Coronary artery (tissue), 2 donors: ENCODE data around the gene SPAG16.
"Not testable (repeated sequence)": the region's sequence is repeated elsewhere in the genome, so short reads cannot be mapped to it uniquely, and the experiment has no call there.

Experiments
- DNase-seq: peaks from one replicate; pipeline ENCODE4 v3.0.0-alpha.2; 2017; ENCODE audit warnings: low spot score
- H3K27ac ChIP-seq, 2 donors: fragments of 200-600 bp; sonication (generic); one replicate each; pipeline ENCODE4 v1.5.1; 2016 to 2019
- H3K4me3 ChIP-seq: fragments of 200-600 bp; sonication (generic); 2 replicates; pipeline ENCODE4 v1.5.1; 2016; ENCODE audit warnings: mild to moderate bottlenecking, moderate library complexity
- TF ChIP-seq, protein P1 (sequence below): fragments of 200-600 bp; sonication (generic); IDR thresholded peaks from one replicate; pipeline ENCODE4 v1.5.1; 2019; ENCODE audit warnings: antibody characterized with exemption

Gene SPAG16

DNA sequence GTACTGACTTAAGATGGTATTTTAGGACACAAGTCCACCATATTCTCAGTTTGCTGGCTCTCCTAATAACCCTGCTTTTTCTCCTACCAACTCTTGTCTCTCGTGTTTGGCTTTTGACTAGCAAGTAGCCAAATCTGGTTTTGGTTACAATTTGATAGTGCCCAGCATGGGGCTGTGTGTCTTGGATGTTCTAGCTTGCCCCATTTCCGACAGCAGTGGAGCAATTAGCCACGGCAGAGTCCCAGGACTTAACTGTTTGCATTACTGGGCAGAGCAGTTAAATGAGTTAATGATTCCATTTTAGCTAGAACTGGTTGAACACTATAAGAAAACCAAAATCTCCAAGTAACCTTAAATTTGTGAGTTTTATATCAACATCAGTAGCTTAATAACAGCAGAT lies 18.6 kb upstream of the SPAG16 start:
- no peak overlapping the region for H3K27ac ChIP-seq
- TF ChIP-seq, protein P1, sequence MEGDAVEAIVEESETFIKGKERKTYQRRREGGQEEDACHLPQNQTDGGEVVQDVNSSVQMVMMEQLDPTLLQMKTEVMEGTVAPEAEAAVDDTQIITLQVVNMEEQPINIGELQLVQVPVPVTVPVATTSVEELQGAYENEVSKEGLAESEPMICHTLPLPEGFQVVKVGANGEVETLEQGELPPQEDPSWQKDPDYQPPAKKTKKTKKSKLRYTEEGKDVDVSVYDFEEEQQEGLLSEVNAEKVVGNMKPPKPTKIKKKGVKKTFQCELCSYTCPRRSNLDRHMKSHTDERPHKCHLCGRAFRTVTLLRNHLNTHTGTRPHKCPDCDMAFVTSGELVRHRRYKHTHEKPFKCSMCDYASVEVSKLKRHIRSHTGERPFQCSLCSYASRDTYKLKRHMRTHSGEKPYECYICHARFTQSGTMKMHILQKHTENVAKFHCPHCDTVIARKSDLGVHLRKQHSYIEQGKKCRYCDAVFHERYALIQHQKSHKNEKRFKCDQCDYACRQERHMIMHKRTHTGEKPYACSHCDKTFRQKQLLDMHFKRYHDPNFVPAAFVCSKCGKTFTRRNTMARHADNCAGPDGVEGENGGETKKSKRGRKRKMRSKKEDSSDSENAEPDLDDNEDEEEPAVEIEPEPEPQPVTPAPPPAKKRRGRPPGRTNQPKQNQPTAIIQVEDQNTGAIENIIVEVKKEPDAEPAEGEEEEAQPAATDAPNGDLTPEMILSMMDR, result no peak
- no peak overlapping the region for H3K4me3 ChIP-seq
- no peak for DNase-seq

DNA sequence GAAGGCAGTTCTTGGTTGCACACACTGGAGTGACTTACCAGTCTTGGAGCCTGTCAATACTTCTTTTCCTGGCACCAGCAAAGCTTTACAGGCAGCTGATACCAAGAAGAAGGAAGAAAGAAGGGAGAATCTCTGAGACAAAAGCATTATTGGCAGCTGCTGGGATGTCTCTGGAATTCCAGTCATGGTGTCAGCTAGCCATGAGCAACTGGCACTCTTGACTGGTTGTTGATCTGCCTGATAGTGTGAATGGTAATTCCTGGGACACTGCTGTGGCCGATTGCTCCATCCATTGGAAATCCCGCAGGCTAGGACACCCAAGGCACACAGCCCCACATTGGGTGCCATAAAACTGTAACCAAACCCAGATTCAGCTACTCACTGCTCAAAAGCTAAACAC lies 17.8 kb upstream of the SPAG16 start:
- no peak for DNase-seq
- H3K27ac ChIP-seq, result no peak overlapping the region
- TF ChIP-seq, protein P1, result no peak
- no peak overlapping the region for H3K4me3 ChIP-seq

DNA sequence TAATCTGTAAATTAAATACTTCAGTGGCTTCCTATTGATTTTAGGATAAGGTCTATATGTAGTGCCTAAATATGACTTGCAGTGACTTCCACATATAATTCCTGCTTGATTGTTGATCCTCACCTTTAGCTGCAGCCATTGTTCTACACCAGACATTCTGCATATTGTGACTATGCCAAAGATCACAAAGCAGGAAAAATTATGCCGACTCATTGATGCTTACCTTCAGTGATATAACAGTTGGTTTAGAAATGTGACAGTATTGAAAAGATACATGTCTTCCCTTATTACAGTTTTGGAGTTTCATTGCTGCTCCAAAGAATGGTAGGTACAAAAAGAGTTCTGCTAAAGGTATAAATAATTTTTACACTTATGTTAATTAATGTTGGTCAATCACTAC lies 12.3 kb upstream of the SPAG16 start:
- TF ChIP-seq, protein P1, result no peak
- Histone ChIP-seq H3K4me3 (no peak overlapping the region), H3K27ac (no peak overlapping the region)
- no peak for DNase-seq

DNA sequence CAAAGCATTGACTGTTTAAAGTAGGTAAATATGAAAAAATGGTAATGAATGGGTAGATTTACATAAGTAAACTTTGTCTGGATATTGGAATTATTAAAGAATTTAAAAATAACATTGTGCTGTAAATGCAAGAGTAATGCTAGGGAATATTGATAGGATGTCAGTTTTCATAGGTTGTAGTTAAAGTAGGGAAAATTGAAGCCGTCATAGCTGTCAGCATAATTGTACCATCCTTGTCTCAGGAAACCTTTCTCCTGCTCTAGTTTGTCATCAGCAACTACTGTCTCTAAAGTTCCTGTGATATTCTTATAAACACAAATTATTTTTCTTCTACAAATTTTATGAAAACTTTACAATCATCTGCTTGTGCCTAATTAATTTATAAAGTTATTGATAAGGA lies 10.1 kb upstream of the SPAG16 start:
- Histone ChIP-seq H3K27ac (no peak overlapping the region), H3K4me3 (no peak overlapping the region)
- TF ChIP-seq, protein P1, result no peak
- DNase-seq, result no peak

DNA sequence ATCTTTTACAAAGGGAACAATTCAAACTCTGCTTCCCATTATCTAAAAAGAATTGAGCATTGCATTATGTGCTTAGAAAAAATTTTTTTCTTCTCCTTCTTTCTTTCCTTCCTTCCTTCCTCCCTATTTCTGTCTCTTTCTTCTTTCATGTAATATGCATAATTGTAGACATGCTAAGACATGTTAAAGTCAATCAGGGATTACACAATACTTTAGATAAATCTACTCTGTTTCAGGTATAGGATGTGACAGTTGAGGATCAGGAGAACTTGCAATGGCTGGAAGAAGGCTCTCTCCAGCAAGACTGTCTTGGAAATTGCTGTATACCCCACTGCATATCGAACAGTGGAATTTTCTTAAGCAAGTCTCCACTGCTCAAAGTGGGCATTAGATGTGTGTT lies 9.0 kb upstream of the SPAG16 start:
- H3K4me3 ChIP-seq, result no peak overlapping the region
- DNase-seq, result no peak
- H3K27ac ChIP-seq, result no peak overlapping the region
- TF ChIP-seq, protein P1, result no peak

DNA sequence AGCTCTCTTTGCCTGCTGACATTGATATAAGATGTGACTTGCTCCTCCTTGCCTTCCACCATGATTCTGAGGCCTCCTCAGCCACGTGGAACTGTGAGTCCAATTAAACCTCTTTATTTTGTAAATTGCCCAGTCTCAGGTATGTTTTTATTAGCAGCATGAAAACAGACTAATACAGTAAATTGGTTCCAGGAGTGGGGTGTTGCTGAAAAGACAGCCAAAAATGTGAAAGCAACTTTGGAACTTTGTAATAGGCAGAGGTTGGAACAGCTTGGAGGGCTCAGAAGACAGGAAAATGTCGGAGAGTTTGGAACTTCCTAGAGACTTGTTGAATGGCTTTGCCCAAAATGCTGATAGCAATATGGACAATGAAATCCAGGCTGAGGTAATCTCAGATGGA lies 7.1 kb upstream of the SPAG16 start:
- DNase-seq, H3K4me3 ChIP-seq, H3K27ac ChIP-seq: not testable (repeated sequence)

DNA sequence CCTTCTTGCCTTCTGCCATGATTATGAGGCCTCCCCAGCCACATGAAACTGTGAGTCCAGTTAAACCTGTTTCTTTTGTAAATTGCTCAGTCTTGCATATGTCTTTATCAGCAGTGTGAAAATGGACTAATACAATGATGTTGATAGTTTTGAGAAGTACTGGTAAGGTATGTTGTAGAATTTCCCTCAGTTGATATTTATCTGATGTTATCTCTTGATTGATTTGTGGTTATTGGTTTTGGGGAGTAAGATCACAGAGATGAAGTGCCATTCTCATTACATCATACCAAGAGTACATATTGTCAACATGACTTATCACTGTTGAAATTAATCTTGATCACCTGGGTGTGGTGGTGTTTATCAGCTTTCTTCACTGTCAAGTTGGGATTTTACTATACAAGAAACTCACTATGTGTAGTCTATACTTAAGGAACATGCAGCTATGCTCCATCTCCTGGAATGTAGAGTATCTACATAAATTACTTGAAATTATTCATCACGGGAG lies 5.1 kb upstream of the SPAG16 start:
- TF ChIP-seq, protein P1, result no peak
- H3K27ac ChIP-seq, result no peak overlapping the region
- DNase-seq, result no peak
- no peak overlapping the region for H3K4me3 ChIP-seq

DNA sequence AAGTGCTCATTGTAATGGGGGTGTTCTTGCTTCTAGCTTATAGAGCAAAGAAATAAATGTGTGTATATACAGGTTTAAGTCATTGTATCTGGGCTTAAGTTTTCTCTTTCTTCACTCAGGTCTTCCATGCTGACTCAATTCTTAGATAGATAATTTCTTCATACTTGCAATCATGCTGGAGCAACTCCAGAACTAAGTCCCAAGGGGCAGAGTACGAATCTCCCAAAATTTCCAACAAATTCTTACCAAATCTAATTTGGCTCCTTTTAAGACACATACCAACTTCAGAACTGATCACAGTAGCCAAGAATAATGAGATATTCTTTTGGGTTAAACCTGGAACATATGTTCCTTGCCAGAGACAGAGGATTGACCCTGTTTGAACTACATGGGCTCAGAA lies 4.3 kb upstream of the SPAG16 start:
- DNase-seq, result no peak
- TF ChIP-seq, protein P1, result no peak

More for the DNA sequence above, 4.3 kb upstream of the SPAG16 start:
- no peak overlapping the region for H3K4me3 ChIP-seq
- no peak overlapping the region for H3K27ac ChIP-seq
